ENCODE measurements around the gene NHS.

NHS gene

DNA sequence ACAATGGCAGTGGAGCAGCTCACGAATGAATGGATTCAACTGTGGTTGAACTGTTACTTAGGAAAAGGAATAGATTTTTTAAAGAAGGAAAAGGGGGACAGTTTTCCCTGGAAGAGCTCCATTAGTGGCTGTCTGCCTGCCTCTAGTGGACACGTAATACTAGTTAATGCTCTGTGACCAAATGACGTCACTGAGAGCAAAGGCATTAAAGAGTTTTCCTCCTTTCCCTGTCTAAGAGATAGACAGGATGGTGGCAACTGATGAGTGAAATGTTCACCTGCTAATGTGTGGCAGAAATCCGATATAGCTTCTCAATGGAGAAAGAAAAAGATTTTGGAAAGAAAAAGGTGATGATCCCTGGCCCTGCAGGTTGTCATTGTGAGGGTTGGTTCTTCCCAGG is 310.0 kb downstream of the NHS start:
- H3K36me3 ChIP-seq (ENCODE audit: control insufficient read depth in 2 of 2, insufficient read depth in 2 of 2, low read length in 2 of 2) = no peaks in the 10 kb centered on the region
- H3K9ac ChIP-seq (ENCODE audit: low read depth in 1 of 2, low read length in 2 of 2) = no peak overlapping the region
- H3K27ac ChIP-seq (ENCODE audit: low read depth in 2 of 2, low read length in 2 of 2) = no peak overlapping the region
- H3K27me3 ChIP-seq (ENCODE audit: control insufficient read depth in 2 of 2, insufficient read depth in 2 of 2, low read length in 2 of 2) = no peaks in the 10 kb centered on the region
- H3K4me1 ChIP-seq (ENCODE audit: control insufficient read depth in 2 of 2, insufficient read depth in 2 of 2, low read length in 2 of 2) = peaks cover 0 to 2% of the 10 kb centered on the region in 2 donors
- H3K9me3 ChIP-seq (ENCODE audit: control insufficient read depth in 2 of 2, low read length in 2 of 2) = peaks cover 0 to 3% of the 10 kb centered on the region in 2 donors
- no peak overlapping the region for H3K4me3 ChIP-seq (ENCODE audit: low read length in 2 of 2)

DNA sequence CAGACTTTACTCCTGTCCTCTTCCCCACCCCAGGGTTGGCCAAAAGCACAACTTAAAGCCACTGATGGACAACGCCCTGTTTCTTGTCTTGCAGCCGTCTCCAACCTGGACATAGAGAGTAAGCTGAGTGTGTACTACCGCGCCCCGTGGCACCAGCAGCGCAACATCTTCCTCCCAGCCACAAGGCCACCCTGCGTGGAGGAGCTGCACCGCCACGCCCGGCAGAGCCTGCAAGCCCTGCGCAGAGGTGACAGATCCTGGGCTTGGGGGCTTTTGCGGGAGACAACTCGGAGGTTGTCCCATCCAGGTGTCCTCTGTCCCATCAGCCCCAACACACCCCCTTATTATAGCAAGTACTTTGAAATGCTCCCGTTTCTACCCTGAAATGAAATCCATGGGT is 312.6 kb downstream of the NHS start:
- no peaks in the 10 kb centered on the region for H3K4me1 ChIP-seq (ENCODE audit: control insufficient read depth in 2 of 2, insufficient read depth in 2 of 2, low read length in 2 of 2)

DNA sequence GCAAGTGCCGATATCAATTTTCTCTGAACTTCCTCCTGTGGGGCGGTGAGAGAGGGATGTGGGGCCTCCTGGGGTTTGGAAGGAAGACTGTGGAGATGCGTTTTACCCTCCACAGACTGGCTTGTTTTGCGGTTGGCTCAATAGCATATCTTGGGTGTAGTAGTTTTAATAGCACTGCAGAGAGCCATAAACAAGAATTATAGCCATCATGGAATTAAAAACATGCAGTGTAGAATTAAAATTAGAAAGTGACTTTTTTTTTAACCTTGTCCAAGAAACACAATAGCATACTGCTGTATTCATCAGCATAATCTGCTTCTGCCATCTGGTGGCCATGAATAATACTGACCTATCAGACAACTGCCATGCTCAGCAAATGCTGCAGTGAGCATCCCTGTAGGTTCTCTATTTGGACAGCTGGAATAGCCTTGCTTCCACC is 315.0 kb downstream of the NHS start:
- Histone ChIP-seq H3K27me3 (ENCODE audit: control insufficient read depth in 2 of 2, insufficient read depth in 2 of 2, low read length in 2 of 2) (peaks cover 0 to 3% of the 10 kb centered on the region in 2 donors), H3K4me3 (ENCODE audit: low read length in 2 of 2) (no peak overlapping the region), H3K4me1 (ENCODE audit: control insufficient read depth in 2 of 2, insufficient read depth in 2 of 2, low read length in 2 of 2) (no peaks in the 10 kb centered on the region), H3K9ac (ENCODE audit: low read depth in 1 of 2, low read length in 2 of 2) (no peak overlapping the region), H3K9me3 (ENCODE audit: control insufficient read depth in 2 of 2, low read length in 2 of 2) (no peaks in the 10 kb centered on the region), H3K27ac (ENCODE audit: low read depth in 2 of 2, low read length in 2 of 2) (no peak overlapping the region), H3K36me3 (ENCODE audit: control insufficient read depth in 2 of 2, insufficient read depth in 2 of 2, low read length in 2 of 2) (no peaks in the 10 kb centered on the region)

More for the DNA sequence above, 312.6 kb downstream of the NHS start:
- Histone ChIP-seq H3K27ac (ENCODE audit: low read depth in 2 of 2, low read length in 2 of 2) (no peak overlapping the region), H3K9me3 (ENCODE audit: control insufficient read depth in 2 of 2, low read length in 2 of 2) (peaks cover 0 to 3% of the 10 kb centered on the region in 2 donors), H3K4me3 (ENCODE audit: low read length in 2 of 2) (no peak overlapping the region), H3K9ac (ENCODE audit: low read depth in 1 of 2, low read length in 2 of 2) (no peak overlapping the region), H3K36me3 (ENCODE audit: control insufficient read depth in 2 of 2, insufficient read depth in 2 of 2, low read length in 2 of 2) (no peaks in the 10 kb centered on the region), H3K27me3 (ENCODE audit: control insufficient read depth in 2 of 2, insufficient read depth in 2 of 2, low read length in 2 of 2) (peaks cover 0 to 3% of the 10 kb centered on the region in 2 donors)

DNA sequence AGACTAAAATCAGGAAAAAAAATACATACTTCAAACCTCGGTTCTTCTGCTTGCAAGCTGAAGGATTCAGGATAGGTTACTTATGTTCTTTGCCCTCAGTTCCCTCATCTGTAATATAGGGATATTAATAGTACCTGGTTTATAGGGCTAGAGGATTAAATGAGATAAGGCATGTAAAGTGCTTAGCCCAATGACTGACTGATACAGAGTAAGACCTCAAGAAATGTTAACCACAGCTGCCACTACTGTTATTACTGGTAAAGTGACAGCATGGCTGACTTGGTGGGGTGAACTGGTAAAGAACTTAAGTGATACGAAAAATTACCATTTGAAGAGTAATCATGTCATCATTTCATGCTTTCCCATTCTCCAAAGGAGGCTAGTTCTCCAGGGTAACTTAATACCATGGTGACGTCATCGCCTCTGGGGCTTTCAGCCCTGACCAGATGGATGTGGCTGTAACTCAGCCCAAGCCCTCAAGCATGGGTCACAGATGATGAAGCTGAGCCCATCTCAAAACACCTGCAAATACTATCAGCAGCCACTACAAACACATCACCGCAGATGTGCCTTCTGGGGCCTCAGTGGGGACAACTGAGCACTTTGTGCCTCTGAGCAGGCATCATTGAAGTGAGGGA is 317.8 kb downstream of the NHS start:
- H3K36me3 ChIP-seq (ENCODE audit: control insufficient read depth in 2 of 2, insufficient read depth in 2 of 2, low read length in 2 of 2) = no peaks in the 10 kb centered on the region
- no peak overlapping the region for H3K4me3 ChIP-seq (ENCODE audit: low read length in 2 of 2)
- peaks cover 0 to 3% of the 10 kb centered on the region in 2 donors for H3K27me3 ChIP-seq (ENCODE audit: control insufficient read depth in 2 of 2, insufficient read depth in 2 of 2, low read length in 2 of 2)
- H3K27ac ChIP-seq (ENCODE audit: low read depth in 2 of 2, low read length in 2 of 2) = no peak overlapping the region
- no peaks in the 10 kb centered on the region for H3K9me3 ChIP-seq (ENCODE audit: control insufficient read depth in 2 of 2, low read length in 2 of 2)
- H3K4me1 ChIP-seq (ENCODE audit: control insufficient read depth in 2 of 2, insufficient read depth in 2 of 2, low read length in 2 of 2) = no peaks in the 10 kb centered on the region
- H3K9ac ChIP-seq (ENCODE audit: low read depth in 1 of 2, low read length in 2 of 2) = no peak overlapping the region

DNA sequence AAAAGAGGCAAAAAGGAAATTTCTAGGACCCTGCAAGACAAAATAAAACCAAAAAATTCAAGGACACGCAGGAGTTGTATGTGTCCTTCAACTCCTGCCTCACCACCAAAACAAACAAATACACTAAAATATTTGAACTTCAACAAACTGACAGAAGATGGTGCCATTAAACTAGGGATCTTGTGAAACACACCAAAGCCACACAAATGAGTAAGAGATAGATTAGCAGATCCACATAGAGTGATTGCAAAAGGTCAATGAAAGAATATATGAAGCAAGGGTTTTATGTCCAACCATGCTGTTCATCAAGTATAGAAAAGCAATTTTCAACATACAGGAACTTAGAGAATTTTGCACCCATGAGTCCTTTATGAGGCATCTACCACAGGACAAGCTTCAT is 322.2 kb downstream of the NHS start:
- Histone ChIP-seq H3K9me3 (ENCODE audit: control insufficient read depth in 2 of 2, low read length in 2 of 2) (no peaks in the 10 kb centered on the region), H3K4me1 (ENCODE audit: control insufficient read depth in 2 of 2, insufficient read depth in 2 of 2, low read length in 2 of 2) (no peaks in the 10 kb centered on the region), H3K27ac (ENCODE audit: low read depth in 2 of 2, low read length in 2 of 2) (no peak overlapping the region), H3K9ac (ENCODE audit: low read depth in 1 of 2, low read length in 2 of 2) (no peak overlapping the region), H3K4me3 (ENCODE audit: low read length in 2 of 2) (no peak overlapping the region), H3K27me3 (ENCODE audit: control insufficient read depth in 2 of 2, insufficient read depth in 2 of 2, low read length in 2 of 2) (no peaks in the 10 kb centered on the region), H3K36me3 (ENCODE audit: control insufficient read depth in 2 of 2, insufficient read depth in 2 of 2, low read length in 2 of 2) (no peaks in the 10 kb centered on the region)

DNA sequence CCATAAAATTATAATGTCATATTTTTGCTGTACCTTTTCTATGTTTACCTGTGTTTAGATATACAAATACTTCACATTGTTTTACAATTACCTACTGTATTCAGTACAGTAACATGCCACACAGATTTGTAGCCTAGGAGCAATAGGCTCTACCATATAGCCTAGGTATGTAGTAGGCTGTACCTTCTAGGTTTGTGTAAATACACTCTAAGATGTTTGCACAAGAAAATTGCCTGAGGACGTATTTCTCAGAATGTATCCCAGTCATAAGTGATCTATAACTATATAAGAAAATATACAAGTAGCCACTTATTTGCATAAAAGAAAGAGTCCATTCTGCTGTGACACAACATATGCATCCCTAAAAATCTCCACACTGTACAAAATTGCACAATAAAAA is 326.0 kb downstream of the NHS start:
- Histone ChIP-seq H3K9ac (ENCODE audit: low read depth in 1 of 2, low read length in 2 of 2) (no peak overlapping the region), H3K9me3 (ENCODE audit: control insufficient read depth in 2 of 2, low read length in 2 of 2) (no peaks in the 10 kb centered on the region), H3K4me1 (ENCODE audit: control insufficient read depth in 2 of 2, insufficient read depth in 2 of 2, low read length in 2 of 2) (no peaks in the 10 kb centered on the region), H3K27me3 (ENCODE audit: control insufficient read depth in 2 of 2, insufficient read depth in 2 of 2, low read length in 2 of 2) (no peaks in the 10 kb centered on the region), H3K27ac (ENCODE audit: low read depth in 2 of 2, low read length in 2 of 2) (no peak overlapping the region), H3K36me3 (ENCODE audit: control insufficient read depth in 2 of 2, insufficient read depth in 2 of 2, low read length in 2 of 2) (no peaks in the 10 kb centered on the region), H3K4me3 (ENCODE audit: low read length in 2 of 2) (no peak overlapping the region)

DNA sequence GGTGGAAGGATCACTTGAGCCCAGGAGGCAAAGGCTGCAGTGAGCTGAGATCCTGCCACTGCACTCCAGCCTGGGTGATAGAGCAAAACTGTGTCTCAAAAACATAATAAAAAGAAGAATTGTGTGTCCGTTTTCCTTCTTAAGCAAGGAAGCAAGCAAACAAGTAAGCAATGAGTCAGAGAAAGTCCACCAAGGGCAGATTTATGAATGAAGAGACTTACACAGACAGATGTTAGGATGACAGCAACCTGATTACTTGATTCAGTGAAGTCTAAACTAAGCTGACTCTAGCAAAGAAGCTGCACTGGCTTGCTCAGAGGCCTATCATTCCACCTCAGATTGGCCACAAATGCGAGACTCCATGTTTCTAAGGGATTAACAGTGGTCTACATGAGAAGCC is 328.2 kb downstream of the NHS start:
- Histone ChIP-seq H3K36me3 (ENCODE audit: control insufficient read depth in 2 of 2, insufficient read depth in 2 of 2, low read length in 2 of 2) (no peaks in the 10 kb centered on the region), H3K4me3 (ENCODE audit: low read length in 2 of 2) (no peak overlapping the region), H3K9me3 (ENCODE audit: control insufficient read depth in 2 of 2, low read length in 2 of 2) (no peaks in the 10 kb centered on the region), H3K27me3 (ENCODE audit: control insufficient read depth in 2 of 2, insufficient read depth in 2 of 2, low read length in 2 of 2) (no peaks in the 10 kb centered on the region), H3K9ac (ENCODE audit: low read depth in 1 of 2, low read length in 2 of 2) (no peak overlapping the region), H3K27ac (ENCODE audit: low read depth in 2 of 2, low read length in 2 of 2) (no peak overlapping the region), H3K4me1 (ENCODE audit: control insufficient read depth in 2 of 2, insufficient read depth in 2 of 2, low read length in 2 of 2) (no peaks in the 10 kb centered on the region)

DNA sequence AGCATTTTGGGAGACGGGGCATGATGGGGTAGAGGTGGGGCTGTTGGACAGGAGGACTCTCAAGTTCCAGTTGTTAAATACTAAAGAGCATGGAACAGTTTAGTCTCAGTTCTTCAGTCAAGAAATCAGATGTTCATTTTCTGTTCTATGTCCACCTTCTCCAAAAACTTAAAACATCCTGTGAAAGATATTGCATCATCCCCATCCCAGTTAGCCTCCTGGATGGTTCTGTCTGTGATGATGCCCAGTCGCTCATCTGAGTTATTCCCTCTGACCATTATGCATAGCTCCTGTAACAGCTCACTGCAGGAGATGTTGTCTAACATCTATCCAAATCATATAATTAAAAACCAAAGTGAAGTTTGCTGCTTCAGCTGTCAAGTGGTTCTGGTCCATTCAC is 330.2 kb downstream of the NHS start:
- no peak overlapping the region for H3K4me3 ChIP-seq (ENCODE audit: low read length in 2 of 2)
- no peak overlapping the region for H3K9ac ChIP-seq (ENCODE audit: low read depth in 1 of 2, low read length in 2 of 2)
- H3K4me1 ChIP-seq (ENCODE audit: control insufficient read depth in 2 of 2, insufficient read depth in 2 of 2, low read length in 2 of 2) = no peaks in the 10 kb centered on the region
- no peaks in the 10 kb centered on the region for H3K9me3 ChIP-seq (ENCODE audit: control insufficient read depth in 2 of 2, low read length in 2 of 2)
- no peak overlapping the region for H3K27ac ChIP-seq (ENCODE audit: low read depth in 2 of 2, low read length in 2 of 2)
- H3K36me3 ChIP-seq (ENCODE audit: control insufficient read depth in 2 of 2, insufficient read depth in 2 of 2, low read length in 2 of 2) = no peaks in the 10 kb centered on the region
- H3K27me3 ChIP-seq (ENCODE audit: control insufficient read depth in 2 of 2, insufficient read depth in 2 of 2, low read length in 2 of 2) = no peaks in the 10 kb centered on the region

DNA sequence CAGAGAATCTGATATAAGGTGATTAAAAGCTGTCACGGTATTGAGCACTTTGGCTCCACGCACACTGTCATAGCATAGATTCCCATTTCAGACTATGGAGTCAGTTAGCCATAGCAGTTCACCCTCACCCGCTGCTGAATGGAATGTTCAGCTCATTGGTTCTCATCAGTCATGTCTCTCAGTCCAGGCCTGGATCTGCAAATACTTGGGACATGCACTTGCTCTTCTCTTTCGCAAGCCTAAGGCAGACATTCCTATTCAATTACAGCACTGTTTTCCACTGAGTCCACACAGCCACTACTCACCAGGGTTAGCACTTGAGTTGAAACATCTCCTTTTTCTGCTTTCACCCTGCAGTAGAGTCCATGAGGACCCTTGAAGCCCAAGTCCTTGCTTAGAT is 331.7 kb downstream of the NHS start:
- Histone ChIP-seq H3K27me3 (ENCODE audit: control insufficient read depth in 2 of 2, insufficient read depth in 2 of 2, low read length in 2 of 2) (no peaks in the 10 kb centered on the region), H3K4me3 (ENCODE audit: low read length in 2 of 2) (no peak overlapping the region), H3K27ac (ENCODE audit: low read depth in 2 of 2, low read length in 2 of 2) (no peak overlapping the region), H3K4me1 (ENCODE audit: control insufficient read depth in 2 of 2, insufficient read depth in 2 of 2, low read length in 2 of 2) (no peaks in the 10 kb centered on the region), H3K9ac (ENCODE audit: low read depth in 1 of 2, low read length in 2 of 2) (no peak overlapping the region), H3K9me3 (ENCODE audit: control insufficient read depth in 2 of 2, low read length in 2 of 2) (no peaks in the 10 kb centered on the region), H3K36me3 (ENCODE audit: control insufficient read depth in 2 of 2, insufficient read depth in 2 of 2, low read length in 2 of 2) (no peaks in the 10 kb centered on the region)

DNA sequence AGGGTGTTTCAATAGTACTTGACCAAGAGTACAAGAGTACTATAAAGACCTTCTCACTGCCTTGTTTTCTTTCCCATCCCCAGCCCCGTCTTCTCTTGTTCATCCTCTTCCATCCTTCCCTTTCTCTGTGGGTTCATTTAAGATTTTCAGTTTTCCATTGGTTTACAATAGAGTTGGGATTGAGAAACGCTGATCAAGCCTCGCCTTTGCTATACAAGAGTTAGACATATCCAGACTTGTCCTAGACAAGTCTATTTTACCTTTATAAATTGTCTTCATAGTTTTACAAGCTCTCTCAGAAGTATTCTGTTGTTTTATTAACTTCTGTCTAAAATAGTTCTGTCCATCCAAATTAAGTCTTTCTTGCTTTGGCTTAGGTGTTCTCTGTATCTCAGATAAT is 332.7 kb downstream of the NHS start:
- Histone ChIP-seq H3K27me3 (ENCODE audit: control insufficient read depth in 2 of 2, insufficient read depth in 2 of 2, low read length in 2 of 2) (no peaks in the 10 kb centered on the region), H3K9me3 (ENCODE audit: control insufficient read depth in 2 of 2, low read length in 2 of 2) (no peaks in the 10 kb centered on the region), H3K9ac (ENCODE audit: low read depth in 1 of 2, low read length in 2 of 2) (no peak overlapping the region), H3K4me3 (ENCODE audit: low read length in 2 of 2) (no peak overlapping the region), H3K4me1 (ENCODE audit: control insufficient read depth in 2 of 2, insufficient read depth in 2 of 2, low read length in 2 of 2) (no peaks in the 10 kb centered on the region), H3K27ac (ENCODE audit: low read depth in 2 of 2, low read length in 2 of 2) (no peak overlapping the region), H3K36me3 (ENCODE audit: control insufficient read depth in 2 of 2, insufficient read depth in 2 of 2, low read length in 2 of 2) (no peaks in the 10 kb centered on the region)

DNA sequence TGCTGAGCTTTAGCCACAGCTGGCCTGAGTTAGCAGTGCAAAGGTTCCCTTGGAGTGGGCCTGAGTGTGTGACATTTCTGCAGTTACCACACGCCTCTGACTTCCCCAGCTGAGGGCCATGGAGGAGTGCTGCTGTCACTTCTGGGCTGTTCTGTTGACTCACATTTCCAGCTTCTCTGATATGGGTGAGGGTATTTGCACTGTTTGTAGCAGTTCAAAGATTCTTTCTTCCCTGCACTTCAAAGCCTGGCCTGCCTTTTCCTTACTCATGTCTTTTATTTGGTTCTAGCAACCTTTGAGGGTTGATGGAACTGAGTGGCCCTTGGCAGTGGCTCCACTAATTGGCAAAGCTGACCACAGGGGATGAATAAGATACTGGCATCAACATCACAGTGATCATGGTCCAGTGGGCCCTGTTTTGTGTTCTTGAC is 335.9 kb downstream of the NHS start:
- H3K4me1 ChIP-seq (ENCODE audit: control insufficient read depth in 2 of 2, insufficient read depth in 2 of 2, low read length in 2 of 2) = no peaks in the 10 kb centered on the region
- H3K4me3 ChIP-seq (ENCODE audit: low read length in 2 of 2) = no peak overlapping the region
- no peak overlapping the region for H3K27ac ChIP-seq (ENCODE audit: low read depth in 2 of 2, low read length in 2 of 2)
- no peaks in the 10 kb centered on the region for H3K36me3 ChIP-seq (ENCODE audit: control insufficient read depth in 2 of 2, insufficient read depth in 2 of 2, low read length in 2 of 2)
- H3K9ac ChIP-seq (ENCODE audit: low read depth in 1 of 2, low read length in 2 of 2) = no peak overlapping the region
- H3K27me3 ChIP-seq (ENCODE audit: control insufficient read depth in 2 of 2, insufficient read depth in 2 of 2, low read length in 2 of 2) = no peaks in the 10 kb centered on the region
- no peaks in the 10 kb centered on the region for H3K9me3 ChIP-seq (ENCODE audit: control insufficient read depth in 2 of 2, low read length in 2 of 2)
